Neutrophil (primary cell): Measurements from ENCODE around the gene SORL1-AS1.
A peak's percentile ranks its signal among the peaks of the same experiment; 100 is the strongest.

Source experiments
- H3K27ac ChIP-seq: fragments of 200-600 bp; sonication (generic); 2 replicates; pipeline ENCODE4 v1.5.1; 2016; ENCODE audit warnings: mild to moderate bottlenecking, moderate library complexity
- H3K27me3 ChIP-seq: fragments of 200-600 bp; sonication (generic); 2 replicates; pipeline ENCODE4 v1.6.0; 2016; ENCODE audit warnings: mild to moderate bottlenecking
- H3K36me3 ChIP-seq: fragments of 200-600 bp; sonication (generic); 2 replicates; pipeline ENCODE4 v1.5.1; 2017
- H3K4me1 ChIP-seq, 2 experiments: fragments of 200-600 bp in 1 of 2; sonication (generic) in 1 of 2; 1 replicate in 1 of 2; 2 replicates in 1 of 2; pipeline versions ENCODE4 v1.5.1 to v1.6.1; 2013 to 2016; ENCODE audit warnings: low read depth in 1 of 2, low read length in 1 of 2, mild to moderate bottlenecking in 1 of 2, moderate library complexity in 1 of 2; ENCODE audit not compliant: control insufficient read depth in 1 of 2, insufficient read depth in 1 of 2
- H3K4me3 ChIP-seq, 2 experiments: fragments of 200-600 bp in 1 of 2; sonication (generic) in 1 of 2; 1 replicate in 1 of 2; 2 replicates in 1 of 2; pipeline ENCODE4 v1.5.1; 2013 to 2016; ENCODE audit warnings: low read depth in 1 of 2, low read length in 1 of 2, mild to moderate bottlenecking in 1 of 2, moderate library complexity in 1 of 2
- H3K9me3 ChIP-seq: fragments of 200-600 bp; sonication (generic); 2 replicates; pipeline ENCODE4 v1.5.1; 2016
- TF ChIP-seq, protein P1 (sequence below): fragments of 200-600 bp; sonication (generic); IDR thresholded peaks from 2 replicates; pipeline ENCODE4 v1.5.1; 2016; ENCODE audit warnings: antibody characterized with exemption

The SORL1-AS1 gene

DNA sequence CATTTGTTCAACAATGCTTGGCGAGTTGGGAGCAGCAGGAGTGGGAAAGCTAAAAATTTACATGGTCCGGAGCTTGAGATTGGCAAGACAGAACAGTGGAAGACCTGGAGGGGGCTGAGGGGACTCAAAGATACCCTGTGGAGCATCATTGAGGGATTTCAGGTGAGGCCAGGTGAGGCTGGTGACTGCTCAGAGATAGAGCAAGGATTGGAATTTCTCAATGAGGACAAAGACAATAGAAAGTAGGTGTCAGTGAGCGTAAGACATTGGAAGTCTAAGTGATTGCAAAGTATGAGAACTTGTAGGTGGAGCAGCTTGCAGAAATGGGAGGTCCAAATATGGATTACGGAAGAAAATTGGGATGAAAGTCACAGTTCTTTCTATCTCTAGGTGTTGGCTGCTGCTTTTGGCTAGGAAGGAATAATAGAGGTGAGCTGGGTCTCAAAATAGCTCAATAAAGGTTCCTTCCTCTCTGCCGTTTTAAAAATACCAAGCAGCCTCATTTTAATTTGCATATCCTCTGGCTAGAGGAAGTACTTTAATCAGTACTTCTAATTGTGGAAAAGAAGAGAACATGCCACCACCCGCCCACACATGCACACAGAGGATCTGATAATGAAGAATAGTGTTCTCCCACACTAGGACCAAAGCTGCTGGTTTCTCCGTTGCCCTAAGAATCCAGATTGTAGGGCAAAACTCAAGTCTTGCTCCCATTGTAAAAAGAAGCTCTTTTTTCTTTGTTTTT, 41.8 kb upstream of the SORL1-AS1 start:
- peaks cover 7% of the 10 kb centered on the region for H3K9me3 ChIP-seq
- H3K36me3 ChIP-seq, result peaks cover 100% of the 10 kb centered on the region
- TF ChIP-seq, protein P1, sequence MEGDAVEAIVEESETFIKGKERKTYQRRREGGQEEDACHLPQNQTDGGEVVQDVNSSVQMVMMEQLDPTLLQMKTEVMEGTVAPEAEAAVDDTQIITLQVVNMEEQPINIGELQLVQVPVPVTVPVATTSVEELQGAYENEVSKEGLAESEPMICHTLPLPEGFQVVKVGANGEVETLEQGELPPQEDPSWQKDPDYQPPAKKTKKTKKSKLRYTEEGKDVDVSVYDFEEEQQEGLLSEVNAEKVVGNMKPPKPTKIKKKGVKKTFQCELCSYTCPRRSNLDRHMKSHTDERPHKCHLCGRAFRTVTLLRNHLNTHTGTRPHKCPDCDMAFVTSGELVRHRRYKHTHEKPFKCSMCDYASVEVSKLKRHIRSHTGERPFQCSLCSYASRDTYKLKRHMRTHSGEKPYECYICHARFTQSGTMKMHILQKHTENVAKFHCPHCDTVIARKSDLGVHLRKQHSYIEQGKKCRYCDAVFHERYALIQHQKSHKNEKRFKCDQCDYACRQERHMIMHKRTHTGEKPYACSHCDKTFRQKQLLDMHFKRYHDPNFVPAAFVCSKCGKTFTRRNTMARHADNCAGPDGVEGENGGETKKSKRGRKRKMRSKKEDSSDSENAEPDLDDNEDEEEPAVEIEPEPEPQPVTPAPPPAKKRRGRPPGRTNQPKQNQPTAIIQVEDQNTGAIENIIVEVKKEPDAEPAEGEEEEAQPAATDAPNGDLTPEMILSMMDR, result no peak
- H3K4me3 ChIP-seq, result no peak overlapping the region
- peaks cover 15 to 19% of the 10 kb centered on the region in 2 experiments for H3K4me1 ChIP-seq
- H3K27me3 ChIP-seq, result no peaks in the 10 kb centered on the region
- peak overlapping the region; percentile 62 for H3K27ac ChIP-seq

DNA sequence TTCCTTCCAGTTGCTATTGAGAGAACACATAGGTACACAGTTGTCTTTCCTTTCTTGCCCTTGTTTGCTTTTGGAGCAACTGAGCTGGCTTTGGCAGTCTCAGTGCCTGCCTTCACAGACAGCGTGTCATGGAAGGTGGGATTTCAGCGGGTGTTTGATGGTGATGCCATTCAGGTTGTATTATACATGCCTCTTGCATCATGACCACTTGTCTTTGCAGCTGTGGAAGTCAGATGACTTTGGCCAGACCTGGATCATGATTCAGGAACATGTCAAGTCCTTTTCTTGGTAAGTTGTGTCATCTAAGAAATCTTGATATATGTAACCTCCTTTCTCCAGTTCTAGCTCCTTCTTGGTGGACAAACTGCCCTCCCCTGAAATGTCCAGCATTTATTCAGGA, 37.1 kb upstream of the SORL1-AS1 start:
- H3K4me3 ChIP-seq, result no peak overlapping the region
- peaks cover 100% of the 10 kb centered on the region for H3K36me3 ChIP-seq
- peaks cover 11 to 17% of the 10 kb centered on the region in 2 experiments for H3K4me1 ChIP-seq
- TF ChIP-seq, protein P1, result no peak
- H3K27ac ChIP-seq, result peak overlapping the region; percentile 16
- no peaks in the 10 kb centered on the region for H3K9me3 ChIP-seq
- H3K27me3 ChIP-seq, result no peaks in the 10 kb centered on the region

DNA sequence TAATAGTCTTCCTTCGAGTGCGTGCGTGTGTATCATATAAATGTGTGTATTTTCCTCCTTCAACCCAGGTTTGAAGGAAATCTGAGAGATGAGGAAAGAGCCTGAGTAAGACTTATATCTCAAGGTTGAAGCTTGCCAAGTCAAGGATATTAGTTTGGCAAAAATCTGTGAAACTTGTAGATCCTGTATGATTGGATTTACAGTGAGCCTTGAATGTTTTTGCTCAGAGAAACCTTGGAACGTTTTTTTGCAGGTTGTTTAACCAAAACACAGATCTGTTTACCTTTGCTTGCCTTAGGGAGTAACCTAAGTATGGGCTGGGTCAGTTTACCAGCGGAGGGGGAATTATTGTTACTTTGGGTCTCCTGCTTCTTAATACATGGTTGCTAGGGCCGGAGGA, 35.9 kb upstream of the SORL1-AS1 start:
- peaks cover 15 to 18% of the 10 kb centered on the region in 2 experiments for H3K4me1 ChIP-seq
- no peak overlapping the region for H3K4me3 ChIP-seq
- TF ChIP-seq, protein P1, result no peak
- no peaks in the 10 kb centered on the region for H3K9me3 ChIP-seq
- peaks cover 100% of the 10 kb centered on the region for H3K36me3 ChIP-seq
- H3K27me3 ChIP-seq, result no peaks in the 10 kb centered on the region
- peak overlapping the region; percentile 12 for H3K27ac ChIP-seq

DNA sequence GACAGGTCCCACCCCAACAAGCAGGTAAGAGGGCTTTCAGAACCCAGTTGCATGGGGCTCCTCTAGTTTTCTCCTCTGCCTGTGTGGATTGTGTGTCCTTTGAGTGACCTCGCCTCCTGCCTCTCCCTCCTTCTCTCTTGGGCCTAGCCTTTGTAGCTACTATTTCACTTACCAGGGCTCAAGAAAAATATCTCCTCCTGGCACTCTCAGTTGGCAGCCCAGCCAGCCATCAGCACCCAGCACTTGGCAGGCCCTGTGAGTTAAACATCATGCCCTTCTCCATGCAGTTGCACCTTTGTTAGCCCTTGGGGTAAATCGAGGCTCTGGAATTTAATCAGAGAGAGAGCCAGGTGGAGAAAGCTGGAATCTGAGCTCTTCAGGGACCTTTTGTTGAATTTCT, 35.4 kb upstream of the SORL1-AS1 start:
- no peaks in the 10 kb centered on the region for H3K27me3 ChIP-seq
- H3K4me3 ChIP-seq, result no peak overlapping the region
- no peaks in the 10 kb centered on the region for H3K9me3 ChIP-seq
- H3K4me1 ChIP-seq, result peaks cover 19 to 22% of the 10 kb centered on the region in 2 experiments
- peaks cover 100% of the 10 kb centered on the region for H3K36me3 ChIP-seq
- TF ChIP-seq, protein P1, result no peak
- H3K27ac ChIP-seq, result peak overlapping the region; percentile 12

DNA sequence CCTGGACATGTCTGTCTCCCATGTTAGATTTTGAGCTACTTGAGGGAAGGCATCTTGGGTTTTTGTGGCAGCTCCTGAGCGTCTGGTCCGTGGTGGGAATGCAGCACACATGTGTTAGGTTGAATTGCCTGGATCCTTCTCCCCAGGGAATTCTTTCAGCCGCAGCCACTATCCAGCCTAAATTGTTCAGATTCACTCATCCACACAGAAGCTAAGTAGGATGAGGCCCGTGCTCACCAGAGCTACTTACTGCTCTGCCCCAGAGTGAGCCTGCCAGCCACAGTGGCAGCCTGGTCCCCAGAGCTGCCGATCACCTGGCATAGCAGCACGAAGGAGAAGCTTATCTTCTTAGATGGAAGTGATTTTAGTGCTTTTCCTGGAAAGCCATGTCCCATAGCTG, 34.4 kb upstream of the SORL1-AS1 start:
- H3K36me3 ChIP-seq, result peaks cover 100% of the 10 kb centered on the region
- H3K9me3 ChIP-seq, result no peaks in the 10 kb centered on the region
- TF ChIP-seq, protein P1, result no peak
- H3K4me1 ChIP-seq, result peaks cover 29 to 32% of the 10 kb centered on the region in 2 experiments
- no peaks in the 10 kb centered on the region for H3K27me3 ChIP-seq
- no peak overlapping the region for H3K27ac ChIP-seq
- H3K4me3 ChIP-seq, result no peak overlapping the region
